B cell (primary cell): Measurements from ENCODE around the gene SAFB.

Source experiments
- EZH2 ChIP-seq: IDR thresholded peaks from 2 replicates; pipeline ENCODE4 v1.6.1; 2012; ENCODE audit warnings: borderline replicate concordance, low read depth, mild to moderate bottlenecking, moderate library complexity, low read length; ENCODE audit not compliant: insufficient read depth, poor library complexity, severe bottlenecking
- TF ChIP-seq, protein P1 (sequence below): fragments of 200-600 bp; IDR thresholded peaks from one replicate; pipeline ENCODE4 v1.8.0; 2022; ENCODE audit warnings: antibody characterized with exemption, mild to moderate bottlenecking

DNA sequence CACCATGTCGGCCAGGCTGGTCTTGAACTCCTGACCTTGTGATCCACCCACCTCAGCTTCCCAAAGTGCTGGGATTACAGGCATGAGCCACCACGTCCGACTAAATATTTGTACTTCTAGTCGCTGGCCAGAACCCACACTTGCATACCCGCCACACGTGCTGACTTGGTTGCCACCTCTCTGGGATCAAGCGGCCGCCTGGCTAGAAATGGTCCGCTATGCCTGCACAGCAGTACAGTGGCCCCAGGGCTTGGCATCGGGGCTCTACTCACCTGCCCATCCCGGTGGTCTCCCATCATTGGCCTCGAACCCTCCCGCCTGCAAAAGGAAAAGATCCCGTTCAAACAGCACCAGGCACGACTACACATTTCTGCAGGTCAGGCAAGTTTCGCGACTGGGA lies 31.4 kb upstream of the SAFB start:
- TF ChIP-seq, protein P1, sequence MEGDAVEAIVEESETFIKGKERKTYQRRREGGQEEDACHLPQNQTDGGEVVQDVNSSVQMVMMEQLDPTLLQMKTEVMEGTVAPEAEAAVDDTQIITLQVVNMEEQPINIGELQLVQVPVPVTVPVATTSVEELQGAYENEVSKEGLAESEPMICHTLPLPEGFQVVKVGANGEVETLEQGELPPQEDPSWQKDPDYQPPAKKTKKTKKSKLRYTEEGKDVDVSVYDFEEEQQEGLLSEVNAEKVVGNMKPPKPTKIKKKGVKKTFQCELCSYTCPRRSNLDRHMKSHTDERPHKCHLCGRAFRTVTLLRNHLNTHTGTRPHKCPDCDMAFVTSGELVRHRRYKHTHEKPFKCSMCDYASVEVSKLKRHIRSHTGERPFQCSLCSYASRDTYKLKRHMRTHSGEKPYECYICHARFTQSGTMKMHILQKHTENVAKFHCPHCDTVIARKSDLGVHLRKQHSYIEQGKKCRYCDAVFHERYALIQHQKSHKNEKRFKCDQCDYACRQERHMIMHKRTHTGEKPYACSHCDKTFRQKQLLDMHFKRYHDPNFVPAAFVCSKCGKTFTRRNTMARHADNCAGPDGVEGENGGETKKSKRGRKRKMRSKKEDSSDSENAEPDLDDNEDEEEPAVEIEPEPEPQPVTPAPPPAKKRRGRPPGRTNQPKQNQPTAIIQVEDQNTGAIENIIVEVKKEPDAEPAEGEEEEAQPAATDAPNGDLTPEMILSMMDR: no peak
- no peak for TF ChIP-seq EZH2
